ENCODE results near the gene RNF26. TPM values are rescaled to one million over a fixed set of nuclear protein-coding genes. Genes with fewer than 3 reads are reported as not detected.

The RNF26 gene
- total RNA-seq, 2 donors from 2014 or later, result 15.3 to 19.0 TPM

DNA sequence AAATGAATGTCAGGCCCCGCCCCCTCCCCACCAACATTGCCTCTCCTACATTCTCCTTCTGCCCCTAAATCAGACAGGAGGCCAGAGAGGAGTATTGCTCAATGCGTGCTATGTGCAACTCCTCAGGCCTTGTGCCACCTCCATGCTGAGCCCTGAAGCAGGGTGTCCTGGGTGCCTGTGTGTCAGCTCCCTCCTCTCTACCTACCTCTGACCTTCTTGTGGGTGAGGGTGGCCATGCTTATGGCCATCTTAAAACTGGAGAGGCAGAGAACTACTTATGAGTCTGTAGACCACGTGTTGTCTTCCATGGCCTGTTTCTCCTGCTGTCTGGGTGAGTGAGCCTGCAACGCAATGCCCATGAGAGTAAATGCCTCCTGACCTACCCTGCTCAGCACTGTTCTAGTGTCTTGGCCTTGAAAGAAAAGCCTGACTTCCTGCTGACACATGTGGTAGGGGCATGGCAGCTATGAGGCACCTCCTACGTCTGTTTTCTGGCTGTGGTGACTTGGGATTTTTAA is 27.9 kb upstream of the RNF26 start:
- Mint-ChIP-seq H3K27me3 (no peaks in the 10 kb centered on the region), H3K27ac (peak overlapping the region; percentile 24), H3K4me1 (peaks cover 20% of the 10 kb centered on the region), H3K4me3 (no peak overlapping the region), H3K36me3 (ENCODE audit: low read depth) (peaks cover 2% of the 10 kb centered on the region)
- ATAC-seq (peak; percentile 94), DNase-seq (no peak)
- H3K9me3 ChIP-seq (ENCODE audit: control insufficient read depth, low read length, poor library complexity, severe bottlenecking), result no peaks in the 10 kb centered on the region

DNA sequence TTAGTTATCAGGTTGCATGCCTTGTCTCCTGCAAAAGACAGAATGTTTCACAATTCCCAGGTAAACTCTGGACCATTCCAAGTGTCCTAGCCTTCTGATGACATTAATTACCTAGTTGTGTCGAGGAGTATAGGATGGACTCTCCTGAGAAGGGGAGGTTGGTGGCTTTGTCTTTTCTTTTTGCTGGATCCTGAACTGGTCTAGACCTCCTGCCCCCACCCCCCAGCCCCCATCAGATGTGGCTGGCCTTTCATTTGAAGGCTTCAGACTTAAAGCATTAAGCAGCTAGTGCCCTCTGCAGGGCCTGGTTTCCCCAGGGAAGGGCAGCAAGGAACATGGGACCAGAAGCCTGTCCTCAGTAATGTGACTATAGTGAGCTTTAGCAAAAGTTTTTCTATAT is 27.1 kb upstream of the RNF26 start:
- Mint-ChIP-seq H3K4me1 (peaks cover 20% of the 10 kb centered on the region), H3K36me3 (ENCODE audit: low read depth) (peaks cover 2% of the 10 kb centered on the region), H3K4me3 (no peak overlapping the region), H3K27ac (peak overlapping the region; percentile 24), H3K27me3 (no peaks in the 10 kb centered on the region)
- no peak for DNase-seq
- ATAC-seq, result no peak
- H3K9me3 ChIP-seq (ENCODE audit: control insufficient read depth, low read length, poor library complexity, severe bottlenecking), result no peaks in the 10 kb centered on the region

DNA sequence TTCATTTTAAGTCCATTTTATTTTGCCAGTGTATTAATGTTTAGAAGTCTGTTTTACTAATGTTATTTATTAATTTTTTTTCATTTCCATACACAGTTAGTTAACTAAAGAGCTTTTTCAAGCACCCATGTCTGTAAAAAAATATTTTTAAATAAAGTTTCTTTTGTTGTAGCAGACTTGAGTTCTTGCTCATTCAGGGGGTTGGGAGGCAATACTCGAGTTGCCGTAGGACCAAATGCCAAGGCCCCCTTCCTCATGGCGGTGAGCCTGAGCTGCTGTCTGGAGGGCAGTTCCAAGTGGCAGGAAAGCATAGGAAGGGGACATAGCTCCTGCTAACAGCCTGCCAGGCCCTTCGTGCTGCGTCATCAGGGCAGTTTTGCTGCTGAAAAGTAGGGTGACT is 26.4 kb upstream of the RNF26 start:
- Mint-ChIP-seq H3K27ac (no peak overlapping the region), H3K36me3 (ENCODE audit: low read depth) (peaks cover 2% of the 10 kb centered on the region), H3K4me3 (no peak overlapping the region), H3K4me1 (peaks cover 20% of the 10 kb centered on the region), H3K27me3 (no peaks in the 10 kb centered on the region)
- no peaks in the 10 kb centered on the region for H3K9me3 ChIP-seq (ENCODE audit: control insufficient read depth, low read length, poor library complexity, severe bottlenecking)
- DNase-seq (no peak), ATAC-seq (no peak)

DNA sequence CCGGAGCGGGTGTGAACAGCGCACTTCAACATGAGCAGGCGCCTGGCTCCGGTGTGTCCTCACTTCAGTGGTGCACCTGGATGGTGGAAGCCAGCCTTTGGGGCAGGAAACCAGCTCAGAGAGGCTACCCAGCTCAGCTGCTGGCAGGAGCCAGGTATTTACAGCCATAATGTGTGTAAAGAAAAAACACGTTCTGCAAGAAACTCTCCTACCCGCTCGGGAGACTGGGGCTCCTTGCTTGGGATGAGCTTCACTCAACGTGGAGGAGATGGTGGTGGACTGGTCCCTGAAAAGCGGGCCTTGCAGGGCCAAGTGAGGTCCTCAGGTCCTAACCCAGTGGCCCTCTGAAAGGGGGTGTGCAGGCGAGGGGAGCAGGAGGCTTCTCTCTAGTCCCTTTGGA is 24.9 kb upstream of the RNF26 start:
- H3K27me3 Mint-ChIP-seq, result peaks cover 2% of the 10 kb centered on the region
- no peak overlapping the region for H3K27ac Mint-ChIP-seq
- no peak overlapping the region for H3K4me3 Mint-ChIP-seq
- no peaks in the 10 kb centered on the region for H3K9me3 ChIP-seq (ENCODE audit: control insufficient read depth, low read length, poor library complexity, severe bottlenecking)
- no peak for DNase-seq
- no peak for ATAC-seq
- peaks cover 21% of the 10 kb centered on the region for H3K4me1 Mint-ChIP-seq
- H3K36me3 Mint-ChIP-seq (ENCODE audit: low read depth), result peaks cover 2% of the 10 kb centered on the region

GRCh38 chr11:119309953-119310681 is 24.2 kb upstream of the RNF26 start:
- no peaks in the 10 kb centered on the region for H3K9me3 ChIP-seq (ENCODE audit: control insufficient read depth, low read length, poor library complexity, severe bottlenecking)
- Mint-ChIP-seq H3K4me1 (peaks cover 23% of the 10 kb centered on the region), H3K36me3 (ENCODE audit: low read depth) (peaks cover 1% of the 10 kb centered on the region), H3K27me3 (peaks cover 10% of the 10 kb centered on the region), H3K27ac (no peak overlapping the region), H3K4me3 (no peak overlapping the region)
- ATAC-seq, result no peak
- DNase-seq, result no peak

DNA sequence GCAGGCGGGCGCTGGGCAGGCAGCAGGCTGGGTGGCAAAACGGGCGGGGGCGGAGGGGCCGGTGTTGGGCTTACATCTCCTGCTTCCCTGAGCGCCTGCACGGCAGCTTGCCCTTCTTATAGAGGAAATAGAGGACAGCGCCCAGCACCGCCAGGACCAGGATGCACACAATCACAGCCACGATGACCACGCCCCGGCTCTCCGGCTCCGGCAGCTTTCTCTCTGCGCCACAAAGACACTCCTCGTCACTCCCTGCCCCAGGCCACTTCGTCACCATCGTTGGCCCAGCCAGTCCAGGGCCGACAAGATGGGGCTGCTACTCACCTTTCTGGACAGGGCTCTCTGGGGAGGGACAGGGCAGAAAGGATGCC is 23.7 kb upstream of the RNF26 start:
- no peak overlapping the region for H3K4me3 Mint-ChIP-seq
- no peaks in the 10 kb centered on the region for H3K9me3 ChIP-seq (ENCODE audit: control insufficient read depth, low read length, poor library complexity, severe bottlenecking)
- no peak overlapping the region for H3K27ac Mint-ChIP-seq
- no peak for ATAC-seq
- H3K27me3 Mint-ChIP-seq, result peaks cover 11% of the 10 kb centered on the region
- H3K4me1 Mint-ChIP-seq, result peaks cover 24% of the 10 kb centered on the region
- DNase-seq, result no peak
- no peaks in the 10 kb centered on the region for H3K36me3 Mint-ChIP-seq (ENCODE audit: low read depth)

DNA sequence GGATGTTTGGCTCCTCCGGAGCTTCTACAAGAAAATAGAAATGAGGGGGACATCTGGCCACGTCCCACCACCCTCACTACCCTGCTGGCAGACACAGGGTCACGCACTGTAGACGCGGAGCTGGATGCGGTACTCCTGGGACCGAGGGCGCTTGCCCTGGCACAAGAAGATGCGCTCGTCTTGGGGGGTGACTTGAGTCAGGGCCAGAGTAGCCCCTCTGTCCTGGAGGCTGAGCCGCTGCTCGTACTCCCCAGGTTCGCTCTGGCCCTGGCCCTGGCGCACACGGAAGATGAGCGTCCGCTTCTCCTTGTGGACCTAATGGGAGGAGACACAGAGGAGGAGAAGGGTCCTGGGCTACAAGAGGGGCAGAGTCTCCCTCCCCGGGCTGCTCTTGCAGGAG is 19.6 kb upstream of the RNF26 start:
- no peaks in the 10 kb centered on the region for H3K9me3 ChIP-seq (ENCODE audit: control insufficient read depth, low read length, poor library complexity, severe bottlenecking)
- peaks cover 17% of the 10 kb centered on the region for H3K27me3 Mint-ChIP-seq
- peaks cover under 1% of the 10 kb centered on the region for H3K36me3 Mint-ChIP-seq (ENCODE audit: low read depth)
- peaks cover 28% of the 10 kb centered on the region for H3K4me1 Mint-ChIP-seq
- no peak for DNase-seq
- no peak for ATAC-seq
- no peak overlapping the region for H3K27ac Mint-ChIP-seq
- H3K4me3 Mint-ChIP-seq, result peak overlapping the region; percentile 89

DNA sequence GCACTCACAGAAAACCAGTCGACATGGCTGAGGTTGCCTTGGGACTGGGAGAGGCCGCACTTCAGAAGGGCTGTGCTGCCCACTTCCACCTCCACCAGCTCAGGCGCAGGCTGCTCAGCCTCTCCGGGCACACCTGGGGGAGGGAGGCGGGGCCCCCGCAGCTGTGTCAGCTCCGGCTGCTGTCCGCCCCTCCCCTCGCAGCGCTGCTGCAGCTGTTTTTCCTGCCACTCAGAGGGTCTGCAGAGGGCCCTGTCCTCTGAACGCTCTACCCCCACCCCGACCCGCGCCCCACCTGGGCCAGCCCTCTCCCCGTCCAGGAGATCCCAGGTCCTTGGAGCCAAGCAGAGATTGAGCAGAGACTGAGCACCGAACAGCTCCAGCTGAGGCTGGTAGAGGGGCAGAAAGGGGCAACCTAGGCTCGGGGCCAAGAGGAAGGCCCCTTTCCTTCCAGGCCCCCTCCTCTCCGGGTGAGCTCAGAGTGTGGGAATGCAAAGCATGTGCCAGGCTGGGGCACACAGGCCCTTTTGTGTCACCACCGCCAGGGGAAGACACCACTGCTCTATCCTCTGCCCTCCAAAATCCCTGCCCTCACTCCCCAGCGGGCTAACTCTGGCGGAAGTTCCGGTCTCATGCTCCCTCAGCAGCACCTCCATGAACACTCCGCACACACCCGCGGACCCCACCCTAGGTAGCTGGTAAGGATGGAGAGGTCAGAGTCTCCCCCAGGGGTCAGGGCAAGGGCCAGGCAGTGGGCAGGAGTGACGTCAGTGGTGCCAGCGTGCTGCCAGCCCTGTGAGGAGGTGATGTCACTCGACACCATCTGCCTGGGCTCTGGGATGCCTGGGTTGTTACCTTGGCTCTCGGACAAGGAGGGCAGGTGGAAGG is 19.0 kb upstream of the RNF26 start:
- no peaks in the 10 kb centered on the region for H3K9me3 ChIP-seq (ENCODE audit: control insufficient read depth, low read length, poor library complexity, severe bottlenecking)
- peaks cover 20% of the 10 kb centered on the region for H3K27me3 Mint-ChIP-seq
- H3K27ac Mint-ChIP-seq, result peak overlapping the region; percentile 24
- DNase-seq (peak in 2 of 3 donors; percentile 39 to 47), ATAC-seq (peak; percentile 65)
- H3K36me3 Mint-ChIP-seq (ENCODE audit: low read depth), result peaks cover 2% of the 10 kb centered on the region
- H3K4me3 Mint-ChIP-seq, result peak overlapping the region; percentile 89
- peaks cover 30% of the 10 kb centered on the region for H3K4me1 Mint-ChIP-seq

DNA sequence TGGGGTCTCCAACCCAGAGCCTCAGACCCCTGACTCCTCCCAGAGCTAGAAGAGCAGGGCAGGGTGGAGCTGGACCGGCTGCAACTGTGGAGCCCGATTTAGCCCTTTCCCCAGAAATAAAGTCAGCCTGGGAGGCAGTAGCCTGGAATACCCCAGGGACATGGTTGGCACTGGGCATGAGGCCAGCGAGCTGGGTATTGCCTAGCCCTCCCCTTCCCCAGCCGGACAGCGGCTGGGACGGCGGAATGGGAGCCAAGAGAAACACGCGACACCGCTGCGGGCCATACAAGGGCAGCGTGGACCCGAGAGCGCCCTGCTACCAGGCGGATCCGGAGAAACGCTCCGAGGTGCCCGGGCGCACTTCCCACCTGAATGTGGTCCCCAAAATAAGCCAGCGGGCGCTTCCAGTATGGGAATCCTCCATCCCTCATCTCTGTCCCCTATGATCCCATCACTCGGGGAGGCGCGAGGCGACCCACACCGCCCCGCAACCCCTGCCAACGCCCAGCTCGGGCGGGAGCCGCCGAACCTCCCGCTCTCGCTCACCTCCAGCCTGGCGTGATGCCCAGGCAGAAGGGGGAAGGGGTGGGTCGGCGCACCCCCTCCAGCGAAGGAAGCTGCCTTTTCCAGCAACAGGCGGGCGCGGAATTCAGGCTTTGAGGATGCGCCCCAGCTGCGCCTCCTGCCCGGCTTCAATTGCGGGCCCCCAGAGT is 18.2 kb upstream of the RNF26 start:
- peak overlapping the region; percentile 89 for H3K4me3 Mint-ChIP-seq
- DNase-seq (no peak), ATAC-seq (no peak)
- no peaks in the 10 kb centered on the region for H3K9me3 ChIP-seq (ENCODE audit: control insufficient read depth, low read length, poor library complexity, severe bottlenecking)
- H3K27ac Mint-ChIP-seq, result peak overlapping the region; percentile 24
- peaks cover 20% of the 10 kb centered on the region for H3K27me3 Mint-ChIP-seq
- H3K4me1 Mint-ChIP-seq, result peaks cover 30% of the 10 kb centered on the region
- peaks cover 2% of the 10 kb centered on the region for H3K36me3 Mint-ChIP-seq (ENCODE audit: low read depth)

DNA sequence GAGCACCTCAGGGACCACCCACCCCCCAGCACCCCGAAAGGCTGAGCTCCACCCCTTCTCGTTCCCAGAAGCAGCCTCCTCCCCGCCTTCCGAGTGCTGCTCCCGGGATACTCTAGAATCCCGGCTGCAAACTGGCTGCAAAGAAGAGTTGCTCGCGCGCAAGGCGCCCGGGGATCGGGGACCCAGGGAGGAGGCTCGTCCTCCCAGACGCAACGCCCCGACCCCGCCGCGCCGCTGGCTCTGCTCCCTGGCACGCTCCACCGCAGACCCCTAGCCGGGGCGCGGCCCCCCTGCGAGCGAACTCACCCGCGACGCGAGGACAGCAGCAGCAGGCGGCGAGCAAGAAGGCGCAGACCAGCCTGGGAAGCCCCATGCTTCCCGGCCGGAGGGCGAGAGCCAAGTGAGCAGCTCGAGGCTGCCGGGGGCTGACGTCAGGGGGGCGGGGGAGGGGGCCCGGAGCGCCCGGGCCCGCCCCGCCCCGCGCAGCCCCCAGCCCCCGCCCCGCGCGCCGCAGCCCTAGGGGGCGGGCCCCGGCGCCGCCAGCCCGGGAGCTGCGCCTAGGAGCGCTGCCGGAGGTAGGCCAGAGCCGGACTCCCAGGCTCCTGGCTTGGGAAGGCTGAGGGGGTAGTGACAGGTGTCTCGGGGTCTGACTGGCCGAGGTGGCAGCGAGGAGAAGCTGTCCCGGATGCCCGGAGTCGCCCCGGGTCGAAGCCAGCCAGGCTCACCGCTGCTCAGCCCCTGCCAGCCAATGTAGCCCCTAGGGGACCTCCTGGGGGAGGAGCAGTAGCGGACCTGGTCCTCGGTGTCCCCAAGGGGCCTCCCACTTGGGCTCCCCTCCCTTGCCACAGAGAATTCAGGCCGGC is 17.4 kb upstream of the RNF26 start, which contains the start of gene MCAM:
TSS of gene MCAM (minus strand) at position 402 of the 863 bp plus-strand sequence. CDS start at position 373, 29 bp downstream.
- peak within 1 kb of the TSS; percentile 89 for H3K4me3 Mint-ChIP-seq
- H3K9me3 ChIP-seq (ENCODE audit: control insufficient read depth, low read length, poor library complexity, severe bottlenecking), result no peaks in the 10 kb centered on the region
- H3K27ac Mint-ChIP-seq, result peak within 1 kb of the TSS; percentile 95
- ATAC-seq, result no peak
- H3K4me1 Mint-ChIP-seq, result peaks cover 36% of the 10 kb centered on the region
- peaks cover 2% of the 10 kb centered on the region for H3K36me3 Mint-ChIP-seq (ENCODE audit: low read depth)
- peaks cover 20% of the 10 kb centered on the region for H3K27me3 Mint-ChIP-seq
- peak in 1 of 3 donors; percentile 28 for DNase-seq

GRCh38 chr11:119317592-119318239 is 16.6 kb upstream of the RNF26 start:
- H3K9me3 ChIP-seq (ENCODE audit: control insufficient read depth, low read length, poor library complexity, severe bottlenecking), result no peaks in the 10 kb centered on the region
- peaks cover 2% of the 10 kb centered on the region for H3K36me3 Mint-ChIP-seq (ENCODE audit: low read depth)
- ATAC-seq (no peak), DNase-seq (no peak)
- peaks cover 38% of the 10 kb centered on the region for H3K4me1 Mint-ChIP-seq
- H3K4me3 Mint-ChIP-seq, result peak overlapping the region; percentile 21
- peaks cover 20% of the 10 kb centered on the region for H3K27me3 Mint-ChIP-seq
- peak overlapping the region; percentile 95 for H3K27ac Mint-ChIP-seq

Measured in T-helper 17 cell (primary cell).